IMR-90 (cell line): ENCODE results near the gene SCN10A. TPM values are rescaled to one million over a fixed set of nuclear protein-coding genes. Genes with fewer than 3 reads are reported as not detected.

Experiments
- ATAC-seq: fragments of 200-7000 bp; cut with Tn5 transposase; 2 replicates; pipeline ENCODE4 v1.9.1; 2020; ENCODE audit warnings: low read depth, mild to moderate bottlenecking, moderate library complexity
- BruUV-seq: library from RNA; stranded (reverse); fragments of 400-500 nt; replicated peaks from 2 replicates; lab custom pipeline; 2021; lab: Mats Ljungman, UMichigan
- CTCF ChIA-PET: fragments of 300-600 bp; formaldehyde crosslinking; extraction: SDS; loops from one replicate; lab custom pipeline; 2021; ENCODE audit warnings: antibody characterized with exemption; lab: Yijun Ruan, JAX
- POLR2A ChIA-PET: fragments of 300-600 bp; sonication (Branson Sonifier 250); formaldehyde crosslinking; loops from one replicate; lab custom pipeline; 2022; ENCODE audit warnings: antibody characterized with exemption; ENCODE audit not compliant: unreplicated experiment; lab: Charles Lee
- DNase-seq: peaks from one replicate; pipeline ENCODE4 v3.0.0; 2013
- H2AFZ ChIP-seq: replicated peaks from 2 replicates; pipeline ENCODE3; 2013; ENCODE audit warnings: low read length, mild to moderate bottlenecking; ENCODE audit not compliant: poor library complexity
- H2AK5ac ChIP-seq: 2 replicates; pipeline ENCODE4 v1.6.1; 2013; ENCODE audit warnings: low read depth, low read length, inconsistent platforms
- H2AK9ac ChIP-seq: replicated peaks from 2 replicates; pipeline ENCODE3; 2013; ENCODE audit warnings: mild to moderate bottlenecking, low read depth, low read length, moderate library complexity; ENCODE audit not compliant: poor library complexity
- H2BK120ac ChIP-seq: 2 replicates; pipeline ENCODE4 v1.6.1; 2013; ENCODE audit warnings: low read depth, low read length, inconsistent platforms
- H2BK15ac ChIP-seq: 3 replicates; pipeline ENCODE4 v1.6.1; 2013; ENCODE audit warnings: low read depth, low read length, inconsistent platforms
- H2BK20ac ChIP-seq: 2 replicates; pipeline ENCODE4 v1.6.1; 2013; ENCODE audit warnings: low read depth, mild to moderate bottlenecking, inconsistent platforms, low read length, moderate library complexity
- H2BK5ac ChIP-seq: 2 replicates; pipeline ENCODE4 v1.6.1; 2013; ENCODE audit warnings: mild to moderate bottlenecking, low read depth, low read length, inconsistent platforms; ENCODE audit not compliant: poor library complexity, severe bottlenecking
- H3K14ac ChIP-seq: replicated peaks from 2 replicates; pipeline ENCODE4 v1.6.1; 2013; ENCODE audit warnings: low read depth, low read length, inconsistent platforms
- H3K18ac ChIP-seq: 2 replicates; pipeline ENCODE4 v1.6.1; 2013; ENCODE audit warnings: low read depth, low read length, control low read depth
- H3K23ac ChIP-seq: 2 replicates; pipeline ENCODE4 v1.6.1; 2013; ENCODE audit warnings: low read depth, low read length, inconsistent platforms
- H3K27ac ChIP-seq: 2 replicates; pipeline ENCODE4 v1.5.1; 2013; ENCODE audit warnings: mild to moderate bottlenecking, control low read depth, low read length; ENCODE audit not compliant: insufficient read depth
- H3K27me3 ChIP-seq: 2 replicates; pipeline ENCODE4 v1.6.1; 2013; ENCODE audit warnings: low read length; ENCODE audit not compliant: control insufficient read depth, insufficient read depth
- H3K36me3 ChIP-seq: 2 replicates; pipeline ENCODE4 v1.6.1; 2013; ENCODE audit warnings: low read length, mixed read lengths; ENCODE audit not compliant: control insufficient read depth, insufficient read depth
- H3K4ac ChIP-seq: 2 replicates; pipeline ENCODE4 v1.6.1; 2013; ENCODE audit warnings: low read depth, low read length, inconsistent platforms
- H3K4me1 ChIP-seq: 2 replicates; pipeline ENCODE4 v1.6.1; 2013; ENCODE audit warnings: low read length, mixed read lengths; ENCODE audit not compliant: control insufficient read depth, insufficient read depth
- H3K4me2 ChIP-seq: 2 replicates; pipeline ENCODE4 v1.6.1; 2013; ENCODE audit warnings: low read depth, mild to moderate bottlenecking, control low read depth, low read length, moderate library complexity
- H3K4me3 ChIP-seq: 2 replicates; pipeline ENCODE4 v1.5.1; 2013; ENCODE audit warnings: low read depth, mild to moderate bottlenecking, control low read depth, low read length, moderate library complexity; ENCODE audit not compliant: insufficient read depth
- H3K56ac ChIP-seq: 2 replicates; pipeline ENCODE4 v1.6.1; 2013; ENCODE audit warnings: low read length, inconsistent platforms; ENCODE audit not compliant: insufficient read depth; ENCODE audit errors: extremely low read depth
- H3K79me1 ChIP-seq, 2 experiments: 2 replicates each; pipeline ENCODE4 v1.6.1; 2013; ENCODE audit warnings: low read length in 2 of 2, inconsistent platforms in 1 of 2, low read depth in 1 of 2
- H3K9ac ChIP-seq: 2 replicates; pipeline ENCODE4 v1.6.1; 2013; ENCODE audit warnings: low read depth, low read length, control low read depth
- H3K9me1 ChIP-seq: 2 replicates; pipeline ENCODE4 v1.6.1; 2013; ENCODE audit warnings: low read length, inconsistent platforms; ENCODE audit not compliant: insufficient read depth
- H3K9me3 ChIP-seq: 2 replicates; pipeline ENCODE4 v1.6.1; 2013; ENCODE audit warnings: low read length; ENCODE audit not compliant: control insufficient read depth, insufficient read depth
- H4K20me1 ChIP-seq: 2 replicates; pipeline ENCODE4 v1.6.1; 2013; ENCODE audit warnings: low read length, inconsistent platforms; ENCODE audit not compliant: insufficient read depth
- H4K5ac ChIP-seq: 2 replicates; pipeline ENCODE4 v1.6.1; 2013; ENCODE audit warnings: mild to moderate bottlenecking, low read depth, low read length, control low read depth
- H4K8ac ChIP-seq, 2 experiments: 2 replicates each; pipeline ENCODE4 v1.6.1; 2013; ENCODE audit warnings: low read depth in 2 of 2, low read length in 2 of 2, control low read depth in 1 of 2, inconsistent platforms in 1 of 2
- H4K91ac ChIP-seq: 2 replicates; pipeline ENCODE4 v1.6.1; 2013; ENCODE audit warnings: low read depth, low read length, inconsistent platforms; ENCODE audit not compliant: insufficient read depth
- CTCF ChIP-seq: conservative IDR thresholded peaks from 2 replicates; pipeline ENCODE4 v1.5.1; 2012; ENCODE audit warnings: mild to moderate bottlenecking, low read depth, low read length, improper control_type of control experiment
- NFE2L2 ChIP-seq: fragments of 150-350 bp; IDR thresholded peaks from 2 replicates; pipeline ENCODE4 v1.6.1; 2016; ENCODE audit warnings: low read depth, mild to moderate bottlenecking, low read length
- WGBS, 2 experiments: methylation state at CpG; one replicate each; pipeline versions ENCODE4 v1.1.5 to v1.1.7; 2013; ENCODE audit warnings: missing lambda C conversion rate in 2 of 2; ENCODE audit not compliant: insufficient read length in 1 of 2; ENCODE audit errors: extremely low coverage in 2 of 2; 5-methylcytosine and 5-hydroxymethylcytosine counted together
- dilution Hi-C: fragments of 300-500 bp; cut with HindIII; formaldehyde crosslinking; loops from one replicate; pipeline ENCODE4 v1.14.3; 2018; ENCODE audit warnings: low sequenced_read_pairs; ENCODE audit not compliant: unreplicated experiment
- in situ Hi-C: fragments of 300-500 bp; cut with MboI; formaldehyde crosslinking; loops from 3 replicates; pipeline ENCODE4 v1.14.3; 2019; ENCODE audit warnings: low sequenced_read_pairs, inconsistent platforms, mixed read lengths
- intact Hi-C: fragments of 100-400 bp; cut with micrococcal nuclease; formaldehyde crosslinking; loops from 2 replicates; pipeline ENCODE4 v1.10.0; 2022
- polyA plus RNA-seq, 3 experiments: library from polyadenylated mRNA; depleted of rRNA; stranded (reverse); fragments of >200 nt; gene quantifications; 2 replicates each; pipeline ENCODE4 v1.2.3, GENCODE V29; 2012; ENCODE audit warnings: low replicate concordance in 1 of 3
- total RNA-seq: library from RNA; depleted of rRNA; stranded (reverse); fragments of >200 nt; gene quantifications from 2 replicates; pipeline ENCODE4 v1.2.3, GENCODE V29; 2012

Gene SCN10A
- total and polyA plus RNA-seq, 2 of the 4 experiments (the other 2 are of a cell fraction), result not detected

GRCh38 chr3:38650248-38650951 is 165.6 kb downstream of the SCN10A start:
- H3K18ac ChIP-seq, result no peak overlapping the region
- H4K8ac ChIP-seq, result no peak overlapping the region
- H3K4me3 ChIP-seq, result no peak overlapping the region; the same call in 1 of the 2 replicates
- peak overlapping the region; percentile 56 for H2AK9ac ChIP-seq
- H4K5ac ChIP-seq, result no peak overlapping the region
- no peak overlapping the region for H4K91ac ChIP-seq
- H3K56ac ChIP-seq, result no peak overlapping the region
- in situ Hi-C loops (no loop called here), dilution Hi-C loops (no loop called here), intact Hi-C loops (loop anchor here (10.0 kb wide), 1 partner anchor 296 kb away; no protein-coding TSS in a partner anchor)
- H3K27me3 ChIP-seq, result peaks cover 11% of the 10 kb centered on the region
- H3K14ac ChIP-seq, result no peak overlapping the region
- H3K23ac ChIP-seq, result no peak overlapping the region
- 100% methylated on average over 2 of the region's 14 CpGs; no CpG with 5 or more reads in 1 of the 2 experiments for WGBS, 2 experiments
- no peaks in the 10 kb centered on the region for H3K9me3 ChIP-seq
- H2BK15ac ChIP-seq, result no peak overlapping the region
- no peak overlapping the region for H3K27ac ChIP-seq
- peak overlapping the region; percentile 49; the same call in 1 of the 2 replicates for H3K9ac ChIP-seq
- H3K4me2 ChIP-seq, result peak overlapping the region; percentile 94
- peaks cover 3% of the 10 kb centered on the region for H3K4me1 ChIP-seq
- H2BK5ac ChIP-seq, result no peak overlapping the region
- peak overlapping the region; percentile 88 for H2AFZ ChIP-seq
- no peak for ATAC-seq
- no peaks in the 10 kb centered on the region for H3K36me3 ChIP-seq
- no TSS peak for BruUV-seq
- DNase-seq, result no peak
- TF ChIP-seq NFE2L2 (no peak), CTCF (no peak)
- H4K20me1 ChIP-seq, result no peaks in the 10 kb centered on the region
- peak overlapping the region; percentile 0; the same call in 1 of the 2 replicates for H3K4ac ChIP-seq
- H2BK120ac ChIP-seq, result no peak overlapping the region
- no peaks in the 10 kb centered on the region; the same call in 1 of the 2 replicates for H3K9me1 ChIP-seq
- ChIA-PET POLR2A (no interaction called here), CTCF (interaction anchor here (0.5 to 3.3 kb wide), 8 partner anchors 11 to 363 kb away, joined by 3 to 32 read pairs (median 5); no protein-coding TSS in a partner anchor)
- H2BK20ac ChIP-seq, result no peak overlapping the region
- peaks cover 0 to 11% of the 10 kb centered on the region in 2 experiments; a peak in 2 of 4 replicates for H3K79me1 ChIP-seq
- H2AK5ac ChIP-seq, result peak overlapping the region; percentile 67; the same call in 1 of the 2 replicates
